Measurements from ENCODE around the gene SPIN1. TPM values are rescaled to one million over a fixed set of nuclear protein-coding genes. Genes with fewer than 3 reads are reported as not detected.

The SPIN1 gene
- total RNA-seq, 4 donors from 2014 or later = 91.9 to 126 (median 103) TPM

GRCh38 chr9:88511906-88512305 is 123.7 kb downstream of the SPIN1 start:
- no peak for DNase-seq
- Histone ChIP-seq H3K27ac (no peak overlapping the region), H3K27me3 (no peaks in the 10 kb centered on the region), H3K36me3 (no peaks in the 10 kb centered on the region), H3K4me1 (no peaks in the 10 kb centered on the region), H3K4me3 (replicated peaks in 1 of 3) (no peak overlapping the region), H3K9me3 (no peaks in the 10 kb centered on the region)
- 83 to 84% methylated on average over 4 of the region's 4 CpGs for WGBS, 2 donors
- intact Hi-C loops (cut with DNase I) = no loop called here
- TF ChIP-seq CTCF (IDR thresholded peaks at IDR 0.05) (no peak), POLR2A (IDR thresholded peaks at IDR 0.05) (no peak)

- TF ChIP-seq POLR2A (IDR thresholded peaks at IDR 0.05) = no peak
- intact Hi-C loops (cut with DNase I) = no loop called here
- Histone ChIP-seq H3K36me3 (no peaks in the 10 kb centered on the region), H3K27ac (no peak overlapping the region), H3K4me1 (no peaks in the 10 kb centered on the region), H3K9me3 (no peaks in the 10 kb centered on the region), H3K4me3 (replicated peaks in 1 of 3) (no peak overlapping the region), H3K27me3 (no peaks in the 10 kb centered on the region)
- 96% methylated on average over 6 of the region's 6 CpGs for WGBS, 2 donors
- no peak for DNase-seq
Measured at GRCh38 chr9:88514247-88514646, 126.0 kb downstream of the SPIN1 start.

DNA sequence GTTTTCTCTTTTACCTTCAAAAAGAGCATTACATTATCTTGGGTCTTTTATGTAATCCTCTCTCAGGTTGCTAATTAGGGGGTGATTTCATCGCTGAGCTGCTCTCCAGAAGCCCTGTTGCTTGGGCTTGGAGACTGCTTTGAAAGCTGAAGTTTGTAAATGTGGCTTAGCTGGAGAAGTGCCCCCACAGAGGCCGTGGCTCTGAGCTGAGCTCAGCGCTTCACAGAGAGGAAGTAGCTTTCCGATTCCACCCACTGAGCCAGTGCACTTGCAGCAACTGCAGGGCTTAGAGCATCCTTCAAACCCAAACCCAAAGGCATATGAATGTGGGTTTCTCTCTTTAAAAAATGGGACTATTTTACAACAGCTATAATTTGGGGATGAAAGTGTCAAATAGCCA is 133.1 kb downstream of the SPIN1 start:
- H3K27me3 ChIP-seq = no peaks in the 10 kb centered on the region
- H3K4me3 ChIP-seq (replicated peaks in 1 of 3) = no peak overlapping the region
- H3K36me3 ChIP-seq = no peaks in the 10 kb centered on the region
- intact Hi-C loops (cut with DNase I) = no loop called here
- H3K9me3 ChIP-seq = no peaks in the 10 kb centered on the region
- TF ChIP-seq CTCF (IDR thresholded peaks at IDR 0.05) (no peak), POLR2A (IDR thresholded peaks at IDR 0.05) (no peak)
- DNase-seq = no peak
- H3K4me1 ChIP-seq = no peaks in the 10 kb centered on the region
- 41 to 44% methylated on average over 4 of the region's 4 CpGs for WGBS, 2 donors
- no peak overlapping the region for H3K27ac ChIP-seq

DNA sequence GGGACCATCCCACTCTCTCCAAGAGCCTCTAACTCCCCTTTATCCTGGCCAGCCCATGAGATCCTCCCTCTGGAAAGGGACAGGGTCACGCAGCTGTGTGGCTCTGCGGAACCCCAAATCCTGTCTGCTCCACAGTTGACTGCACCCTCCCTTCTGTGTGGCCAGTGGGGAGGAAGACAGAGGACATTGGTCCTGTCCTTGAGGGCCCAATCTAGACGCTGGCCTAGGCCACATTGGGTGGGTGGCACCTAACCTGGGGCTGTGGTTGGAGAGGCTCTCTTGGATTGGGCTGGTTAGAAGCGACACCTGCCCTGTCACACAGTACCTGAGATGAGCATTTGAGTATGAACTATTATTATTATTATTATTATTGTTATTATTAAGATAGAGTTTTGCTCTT is 134.1 kb downstream of the SPIN1 start:
- H3K4me3 ChIP-seq (replicated peaks in 1 of 3) = no peak overlapping the region
- TF ChIP-seq POLR2A (IDR thresholded peaks at IDR 0.05) (no peak), CTCF (IDR thresholded peaks at IDR 0.05) (no peak)
- WGBS, 2 donors = 98 to 100% methylated on average over 4 of the region's 4 CpGs
- no peaks in the 10 kb centered on the region for H3K9me3 ChIP-seq
- H3K27ac ChIP-seq = no peak overlapping the region
- H3K27me3 ChIP-seq = no peaks in the 10 kb centered on the region
- no peaks in the 10 kb centered on the region for H3K36me3 ChIP-seq
- intact Hi-C loops (cut with DNase I) = no loop called here
- DNase-seq = no peak
- H3K4me1 ChIP-seq = no peaks in the 10 kb centered on the region

GRCh38 chr9:88523056-88523455 is 134.8 kb downstream of the SPIN1 start:
- no peak overlapping the region for H3K27ac ChIP-seq
- H3K4me3 ChIP-seq (replicated peaks in 1 of 3) = no peak overlapping the region
- intact Hi-C loops (cut with DNase I) = no loop called here
- no peaks in the 10 kb centered on the region for H3K4me1 ChIP-seq
- H3K27me3 ChIP-seq = no peaks in the 10 kb centered on the region
- DNase-seq = no peak
- no peaks in the 10 kb centered on the region for H3K9me3 ChIP-seq
- no peaks in the 10 kb centered on the region for H3K36me3 ChIP-seq
- 91 to 92% methylated on average over 3 of the region's 3 CpGs for WGBS, 2 donors
- TF ChIP-seq POLR2A (IDR thresholded peaks at IDR 0.05) (no peak), CTCF (IDR thresholded peaks at IDR 0.05) (no peak)

DNA sequence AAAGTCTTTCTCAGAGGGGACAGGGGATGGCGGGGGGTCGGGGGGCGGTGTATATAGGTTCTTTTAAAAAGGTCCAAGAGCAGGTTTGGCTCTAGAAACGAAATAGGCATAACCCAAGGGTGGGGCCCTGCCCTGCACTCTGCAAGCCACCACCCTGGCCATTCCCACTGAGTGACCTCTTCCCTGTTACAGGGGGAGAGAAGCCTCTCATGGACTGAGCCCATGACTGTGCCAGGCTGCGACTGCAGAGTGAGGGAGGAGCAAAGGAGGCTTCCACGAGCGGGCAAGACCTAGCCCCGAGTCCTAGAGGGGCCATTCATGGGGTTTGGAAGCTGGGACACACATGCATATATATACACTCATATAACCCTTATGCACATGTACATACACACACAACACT is 136.7 kb downstream of the SPIN1 start:
- DNase-seq = no peak
- no peak overlapping the region for H3K27ac ChIP-seq
- H3K4me1 ChIP-seq = no peaks in the 10 kb centered on the region
- H3K4me3 ChIP-seq (replicated peaks in 1 of 3) = no peak overlapping the region
- intact Hi-C loops (cut with DNase I) = no loop called here
- no peaks in the 10 kb centered on the region for H3K36me3 ChIP-seq
- 81 to 93% methylated on average over 6 to 8 of the region's 8 CpGs for WGBS, 2 donors
- no peak for TF ChIP-seq POLR2A (IDR thresholded peaks at IDR 0.05)
- no peak for TF ChIP-seq CTCF (IDR thresholded peaks at IDR 0.05)
- H3K9me3 ChIP-seq = no peaks in the 10 kb centered on the region
- no peaks in the 10 kb centered on the region for H3K27me3 ChIP-seq
